Eye (tissue), 1 donor: ENCODE data around the gene CNTLN.
"Not testable (repeated sequence)": the region's sequence is repeated elsewhere in the genome, so short reads cannot be mapped to it uniquely, and the experiment has no call there.

Experiments used
- DNase-seq: peaks from one replicate; pipeline ENCODE4 v3.0.0-alpha.2; 2015

CNTLN gene

DNA sequence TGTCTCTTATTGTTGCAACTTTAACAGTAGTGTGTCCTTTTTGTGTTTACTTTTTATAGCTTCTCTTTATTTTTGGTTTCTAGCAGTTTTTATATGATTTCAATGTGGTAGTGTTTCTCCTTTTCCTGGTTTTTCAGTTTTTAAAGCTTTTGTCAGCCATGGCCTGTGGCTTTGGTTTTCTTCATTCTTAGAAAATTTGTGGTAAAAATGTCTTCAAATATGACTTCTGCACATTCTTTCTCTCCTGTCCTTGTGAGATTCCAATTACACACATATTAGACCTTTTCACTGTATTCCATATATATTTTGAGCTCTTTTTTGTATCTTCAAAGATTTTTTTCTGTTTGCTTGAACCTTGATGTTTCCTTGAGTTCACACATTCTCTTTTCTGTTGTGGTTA is 180.5 kb downstream of the CNTLN start:
- DNase-seq = no peak

- DNase-seq = no peak
Measured at GRCh38 chr9:17318821-17319320, 184.0 kb downstream of the CNTLN start.

- DNase-seq = no peak
Measured at GRCh38 chr9:17319864-17320263, 185.0 kb downstream of the CNTLN start.

GRCh38 chr9:17322882-17323864 is 188.3 kb downstream of the CNTLN start:
- DNase-seq = no peak

DNA sequence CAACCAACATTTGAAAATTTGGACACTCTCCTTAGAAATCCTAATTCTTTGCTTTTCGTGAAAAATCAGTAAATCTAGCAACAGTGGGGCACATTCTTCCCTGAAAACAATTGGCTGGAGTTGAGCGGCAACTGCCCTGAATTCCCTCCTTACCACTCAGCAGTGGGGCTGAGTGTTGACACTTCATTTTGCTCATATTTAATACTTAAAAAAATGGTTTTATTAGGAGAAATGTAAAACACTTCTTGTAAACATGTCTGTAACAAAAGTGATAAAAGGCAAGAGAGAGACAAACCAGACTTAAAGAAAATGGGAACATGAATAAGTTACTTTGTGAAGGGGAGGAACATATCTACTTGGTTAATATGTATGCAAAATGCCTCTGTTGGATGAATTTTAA is 193.5 kb downstream of the CNTLN start:
- DNase-seq = no peak

DNA sequence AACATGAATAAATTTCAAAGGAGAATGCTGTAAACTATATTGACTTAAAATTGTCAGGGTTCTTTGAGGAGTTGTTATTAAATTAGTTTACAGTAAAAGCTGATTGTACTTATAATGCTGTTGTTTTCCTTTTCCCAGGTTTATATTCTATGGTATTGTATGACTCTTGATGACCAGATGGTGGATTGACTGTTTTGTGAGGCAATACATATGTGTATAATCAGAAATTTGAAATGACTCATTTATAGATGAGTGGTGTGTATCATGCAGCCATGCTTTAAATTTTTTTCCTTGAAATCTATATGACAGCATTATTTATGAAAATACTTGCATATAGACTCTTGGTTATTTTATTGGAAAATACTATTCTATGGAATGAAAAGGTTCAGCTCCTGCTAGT is 195.3 kb downstream of the CNTLN start:
- no peak for DNase-seq

DNA sequence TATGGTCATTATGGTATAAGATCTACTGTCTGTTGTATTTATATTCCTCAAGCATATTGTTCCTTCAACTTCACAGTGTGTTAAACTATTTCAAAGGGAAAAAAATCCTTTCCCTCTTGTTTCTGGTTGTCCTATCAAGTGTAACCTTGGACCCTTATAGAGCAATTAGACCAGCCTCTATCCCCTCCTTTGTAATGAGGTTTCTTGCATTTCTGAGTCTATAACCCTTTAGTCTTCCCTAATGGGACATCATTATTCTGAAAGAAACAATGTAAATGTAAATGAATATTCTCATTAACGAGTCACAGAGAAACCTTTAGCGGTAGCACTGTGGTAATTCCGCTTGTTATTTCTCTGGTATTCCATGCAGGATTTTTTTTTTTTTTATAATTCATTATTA is 197.3 kb downstream of the CNTLN start:
- no peak for DNase-seq

DNA sequence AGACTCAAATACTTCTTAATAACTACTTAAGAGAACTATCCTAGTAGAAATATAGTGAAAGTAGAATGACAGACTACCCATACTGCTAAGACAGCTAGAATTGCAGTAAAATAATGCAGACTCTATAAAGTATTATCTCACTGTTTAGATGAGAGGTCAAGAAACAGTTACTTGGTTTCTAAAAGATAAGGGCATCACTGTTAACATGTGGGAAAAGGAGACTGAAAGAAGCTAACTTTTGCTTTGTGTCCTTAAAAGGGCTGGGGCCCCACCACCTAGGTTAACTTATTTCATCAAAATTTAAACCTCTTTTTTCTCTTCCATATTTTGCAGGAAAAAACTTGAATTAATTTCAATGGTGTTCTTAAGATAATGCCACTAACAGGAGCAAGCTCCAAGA is 204.3 kb downstream of the CNTLN start:
- DNase-seq = no peak

DNA sequence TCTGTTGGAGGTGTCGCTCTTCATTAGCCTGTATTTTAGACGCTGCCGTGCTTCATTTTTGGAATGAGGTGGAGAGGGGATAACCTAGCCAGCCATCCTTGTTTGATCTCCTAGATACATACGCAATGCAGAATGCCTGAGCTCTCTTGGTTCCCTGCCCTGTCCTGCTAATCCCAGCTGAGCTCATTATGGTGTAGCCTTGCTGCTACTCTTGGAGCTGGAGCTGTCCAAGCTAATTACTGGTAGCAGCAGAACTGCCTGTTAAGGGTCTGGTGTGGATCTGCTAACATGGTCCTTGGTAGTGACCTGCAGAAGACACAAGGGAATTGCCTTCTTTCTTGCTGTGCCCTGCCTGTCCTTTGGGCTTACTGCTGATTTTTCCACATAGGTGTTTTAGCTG is 207.9 kb downstream of the CNTLN start:
- peak; percentile 75 for DNase-seq

GRCh38 chr9:17349831-17350230 is 215.0 kb downstream of the CNTLN start:
- DNase-seq = no peak

DNA sequence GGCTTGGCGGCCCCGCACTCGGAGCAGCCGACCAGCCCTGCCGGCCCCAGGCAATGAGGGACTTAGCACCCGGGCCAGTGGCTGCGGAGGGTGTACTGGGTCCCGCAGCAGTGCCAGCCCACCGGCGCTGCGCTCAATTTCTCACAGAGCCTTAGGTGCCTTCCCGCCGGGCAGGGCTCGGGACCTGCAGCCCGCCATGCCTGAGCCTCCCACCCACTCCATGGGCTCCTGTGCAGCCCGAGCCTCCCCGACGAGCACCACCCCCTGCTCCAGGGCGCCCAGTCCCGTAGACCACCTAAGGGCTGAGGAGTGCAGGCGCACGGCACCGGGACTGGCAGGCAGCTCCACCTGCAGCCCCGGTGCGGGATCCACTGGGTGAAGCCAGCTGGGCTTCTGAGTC is 219.2 kb downstream of the CNTLN start:
- DNase-seq = not testable (repeated sequence)

DNA sequence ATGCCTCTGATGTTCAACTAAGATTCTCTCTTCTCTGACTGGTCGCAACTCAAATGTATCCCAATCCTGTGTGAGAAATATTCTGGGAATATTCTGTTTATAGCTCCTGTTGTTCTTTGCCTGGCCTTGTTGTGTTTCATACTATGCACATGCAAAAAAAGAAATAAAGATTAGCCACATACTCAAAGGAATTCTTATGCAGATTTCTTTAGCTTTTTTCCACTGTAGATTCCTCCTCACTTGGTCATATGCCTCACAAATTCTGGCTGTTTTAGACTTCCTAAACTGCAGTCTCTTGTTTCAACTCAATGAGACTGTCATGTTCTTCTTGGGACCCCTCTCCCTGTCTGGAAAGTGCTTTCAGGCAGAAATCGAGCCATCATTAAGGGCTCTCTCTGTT is 226.5 kb downstream of the CNTLN start:
- no peak for DNase-seq

DNA sequence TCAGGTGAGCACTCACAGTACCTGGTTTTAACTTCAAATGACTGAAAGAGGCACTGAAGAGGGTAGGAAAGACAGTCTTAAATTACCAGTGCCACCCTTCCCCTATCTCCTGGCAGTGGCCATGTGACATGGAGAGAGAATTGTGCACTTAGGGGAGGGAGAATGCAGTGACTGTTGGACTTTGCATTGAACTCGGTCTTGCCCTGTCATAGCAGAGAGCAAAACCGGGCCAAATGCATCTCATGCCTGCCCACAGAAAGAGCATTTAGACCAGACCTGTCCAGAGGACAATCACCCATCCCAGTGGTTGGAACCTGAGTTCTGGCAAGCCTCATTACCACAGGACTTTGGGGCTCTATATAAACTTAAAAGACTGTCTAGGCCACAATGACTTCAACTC is 232.2 kb downstream of the CNTLN start:
- DNase-seq = no peak

DNA sequence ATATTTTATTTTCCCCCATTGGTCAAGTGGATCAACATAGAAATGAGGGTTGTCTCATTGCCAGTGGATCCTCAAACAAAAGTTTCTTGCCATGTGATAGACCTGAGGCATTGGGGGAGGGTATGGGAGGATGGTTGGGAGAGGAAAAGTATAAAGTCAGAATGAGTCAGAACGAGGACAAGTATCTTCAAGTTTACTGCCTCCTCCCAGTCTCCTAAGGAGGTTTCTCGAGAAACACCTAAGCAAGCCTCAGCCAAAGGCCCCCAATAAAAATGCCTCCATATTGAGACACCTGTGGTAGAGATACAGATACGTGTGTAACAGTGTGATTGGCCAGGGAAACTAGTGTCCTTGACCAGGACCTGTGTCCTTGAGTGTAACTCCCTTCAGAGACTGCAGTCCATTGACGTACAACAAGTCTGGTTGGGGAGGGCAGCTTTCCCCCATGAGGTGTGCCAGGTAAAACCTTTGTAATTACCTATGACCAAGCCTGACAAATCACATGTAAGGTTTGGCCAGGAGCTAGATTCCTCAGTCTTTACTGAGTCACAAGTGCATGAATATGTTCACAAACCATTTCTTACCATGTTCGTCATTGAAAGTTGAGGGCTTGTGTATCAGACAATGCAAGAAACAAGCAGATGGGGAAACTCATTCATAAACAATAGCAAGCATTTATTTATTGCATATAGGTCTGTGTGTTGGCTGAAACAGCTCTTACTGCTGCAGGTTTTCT is 245.5 kb downstream of the CNTLN start:
- DNase-seq = no peak

- no peak for DNase-seq
Measured at GRCh38 chr9:17387565-17387964, 252.7 kb downstream of the CNTLN start.

GRCh38 chr9:17389026-17389425 is 254.2 kb downstream of the CNTLN start:
- no peak for DNase-seq

DNA sequence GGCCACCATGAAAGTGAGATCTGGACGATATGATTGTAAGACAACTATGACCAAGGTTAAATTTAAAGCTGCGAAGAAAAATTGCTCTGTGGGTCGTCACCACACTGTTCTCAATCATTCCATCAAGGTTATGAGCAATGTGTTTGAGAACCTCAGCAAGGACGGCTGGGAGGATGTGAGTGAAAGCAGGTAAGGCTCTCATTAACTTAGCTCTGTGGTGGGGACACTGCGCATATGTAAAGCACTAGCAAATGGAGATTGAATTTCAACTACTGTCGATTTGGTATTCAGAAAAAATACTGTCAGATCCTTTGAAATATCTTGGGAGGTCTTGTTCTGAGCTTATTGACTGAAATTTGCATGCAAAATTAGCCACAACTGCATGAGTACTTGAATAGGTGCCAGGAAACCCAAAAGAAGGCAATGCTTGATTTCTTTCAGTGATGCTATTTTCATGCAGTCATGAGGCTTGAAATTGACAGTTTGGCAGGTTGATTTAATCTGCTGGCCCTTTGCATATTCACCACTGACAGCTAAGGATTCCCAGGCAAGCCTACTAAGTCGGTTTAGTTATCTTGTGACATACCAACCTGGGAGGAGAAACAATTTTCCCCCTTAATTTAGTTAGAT is 260.2 kb downstream of the CNTLN start:
- DNase-seq = no peak

DNA sequence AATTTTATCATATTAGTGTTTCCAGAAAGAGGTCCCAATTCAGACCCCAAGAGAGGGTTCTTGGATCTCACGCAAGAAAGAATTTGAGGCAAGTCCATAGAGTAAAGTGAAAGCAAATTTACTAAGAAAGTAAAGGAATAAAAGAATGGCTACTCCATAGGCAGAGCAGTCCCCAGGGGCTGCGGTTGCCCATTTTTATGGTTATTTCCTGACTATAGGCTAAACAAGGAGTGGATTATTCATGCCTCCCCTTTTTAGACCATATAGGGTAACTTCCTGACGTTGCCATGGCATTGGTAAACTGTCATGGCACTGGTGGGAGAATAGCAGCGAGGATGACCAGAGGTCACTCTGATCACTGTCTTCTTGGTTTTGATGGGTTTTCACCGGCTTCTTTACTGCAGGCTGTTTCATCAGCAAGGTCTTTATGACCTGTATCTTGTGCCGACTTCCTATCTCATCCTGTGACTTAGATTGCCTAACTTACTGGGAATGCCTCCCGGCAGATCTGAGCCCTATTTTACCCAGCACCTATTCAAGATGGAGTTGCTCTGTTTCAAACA is 262.4 kb downstream of the CNTLN start:
- not testable (repeated sequence) for DNase-seq

DNA sequence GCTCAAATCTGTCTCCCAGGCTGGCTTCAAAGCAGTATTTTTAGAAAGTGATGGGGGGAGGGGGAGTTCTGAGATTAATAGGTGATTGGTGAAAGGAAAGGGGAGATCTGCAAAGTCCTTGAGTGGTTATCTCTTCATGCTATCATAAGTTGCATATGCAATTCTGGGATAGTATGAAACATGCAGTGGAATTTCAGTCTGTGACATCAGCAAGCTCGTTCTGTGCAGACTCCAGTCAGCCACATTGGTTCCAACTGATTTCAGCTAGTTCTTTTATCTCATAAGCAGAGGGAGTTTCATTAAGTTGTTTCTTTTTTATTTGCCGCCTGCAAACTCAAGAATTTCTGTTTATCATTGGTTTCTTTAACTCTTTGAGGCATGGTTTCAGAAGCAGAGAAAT is 263.5 kb downstream of the CNTLN start:
- DNase-seq = no peak

DNA sequence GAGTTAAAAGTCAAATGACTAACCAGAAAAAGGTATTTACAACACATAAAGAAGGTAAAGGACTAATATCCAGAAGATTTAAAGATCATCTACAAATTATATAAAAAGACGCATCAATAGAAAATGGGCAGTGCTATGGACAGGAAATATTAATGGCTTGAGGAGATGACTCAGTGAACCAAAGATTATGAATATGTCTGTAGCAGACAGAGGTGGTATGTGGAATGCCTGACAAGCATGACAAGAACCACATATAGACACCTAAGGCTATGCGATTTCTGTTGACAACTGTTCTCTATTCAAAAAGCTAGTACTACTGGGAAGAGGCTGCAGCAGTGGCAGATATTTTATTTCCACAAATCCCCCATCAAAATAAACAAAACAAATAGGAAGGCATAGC is 267.0 kb downstream of the CNTLN start:
- no peak for DNase-seq

- no peak for DNase-seq
Measured at GRCh38 chr9:17402309-17402708, 267.5 kb downstream of the CNTLN start.

DNA sequence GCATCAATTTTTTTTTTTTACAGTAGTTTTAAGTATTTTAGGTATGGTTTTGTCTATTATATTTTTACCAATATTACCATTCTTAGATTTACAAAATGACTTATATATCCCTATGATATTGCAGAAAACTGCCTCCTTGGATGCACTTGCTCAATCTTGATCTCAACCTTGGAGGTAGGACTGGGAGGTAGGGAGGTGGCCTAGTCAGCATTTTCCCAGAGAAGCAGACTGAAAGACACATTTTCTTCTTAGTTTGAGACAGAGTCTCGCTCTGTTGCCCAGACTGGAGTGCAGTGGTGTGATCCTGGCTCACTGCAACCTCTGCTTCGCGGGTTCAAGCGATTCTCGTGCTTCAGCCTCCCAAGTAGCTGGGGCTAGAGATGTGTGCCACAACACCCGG is 268.7 kb downstream of the CNTLN start:
- no peak for DNase-seq

DNA sequence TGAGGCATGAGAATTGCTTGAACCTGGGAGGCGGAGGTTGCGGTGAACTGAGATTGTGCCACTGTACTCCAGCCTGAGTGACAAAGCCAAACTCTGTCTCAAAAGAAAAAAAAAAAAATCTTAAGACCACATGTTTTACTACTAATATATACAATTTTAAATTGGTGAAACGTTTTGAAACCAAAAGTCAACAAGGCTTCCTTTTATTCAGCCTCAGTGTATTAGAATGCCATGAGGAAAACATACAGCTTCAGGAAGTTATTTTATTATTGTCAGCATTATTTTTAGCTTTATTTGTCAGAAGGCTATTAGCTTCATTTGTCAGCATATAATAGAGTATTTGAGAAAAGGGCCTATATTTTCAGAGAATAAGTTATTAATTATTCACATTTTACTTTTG is 280.1 kb downstream of the CNTLN start:
- no peak for DNase-seq
